Measurements from ENCODE around the gene IFT172.

Gene IFT172

DNA sequence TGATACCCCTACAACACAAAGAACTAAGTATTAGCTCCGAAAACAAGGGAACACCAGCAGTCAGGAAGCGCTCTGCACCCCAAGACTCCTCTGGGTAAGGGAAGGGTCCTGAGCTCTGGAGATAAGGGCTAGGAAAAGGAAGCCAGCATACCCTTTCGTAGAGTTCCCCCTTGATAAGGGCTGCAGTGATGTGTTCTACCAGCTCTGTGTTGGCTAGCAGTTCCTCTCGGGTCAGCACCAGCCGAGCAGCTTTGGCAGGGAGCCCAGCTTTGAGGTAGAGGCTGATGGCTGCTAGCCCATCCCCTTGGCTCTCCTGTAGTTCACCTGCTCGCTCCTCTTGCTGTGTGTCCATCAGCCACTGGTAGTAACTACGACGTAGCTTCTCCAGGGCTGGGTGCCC is 28.4 kb downstream of the IFT172 start:
- DNase-seq (ENCODE audit: low spot score) = no peak
- TF ChIP-seq, protein P1, sequence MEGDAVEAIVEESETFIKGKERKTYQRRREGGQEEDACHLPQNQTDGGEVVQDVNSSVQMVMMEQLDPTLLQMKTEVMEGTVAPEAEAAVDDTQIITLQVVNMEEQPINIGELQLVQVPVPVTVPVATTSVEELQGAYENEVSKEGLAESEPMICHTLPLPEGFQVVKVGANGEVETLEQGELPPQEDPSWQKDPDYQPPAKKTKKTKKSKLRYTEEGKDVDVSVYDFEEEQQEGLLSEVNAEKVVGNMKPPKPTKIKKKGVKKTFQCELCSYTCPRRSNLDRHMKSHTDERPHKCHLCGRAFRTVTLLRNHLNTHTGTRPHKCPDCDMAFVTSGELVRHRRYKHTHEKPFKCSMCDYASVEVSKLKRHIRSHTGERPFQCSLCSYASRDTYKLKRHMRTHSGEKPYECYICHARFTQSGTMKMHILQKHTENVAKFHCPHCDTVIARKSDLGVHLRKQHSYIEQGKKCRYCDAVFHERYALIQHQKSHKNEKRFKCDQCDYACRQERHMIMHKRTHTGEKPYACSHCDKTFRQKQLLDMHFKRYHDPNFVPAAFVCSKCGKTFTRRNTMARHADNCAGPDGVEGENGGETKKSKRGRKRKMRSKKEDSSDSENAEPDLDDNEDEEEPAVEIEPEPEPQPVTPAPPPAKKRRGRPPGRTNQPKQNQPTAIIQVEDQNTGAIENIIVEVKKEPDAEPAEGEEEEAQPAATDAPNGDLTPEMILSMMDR (IDR thresholded peaks at IDR 0.05) = no peak
- no peak overlapping the region for H3K27ac ChIP-seq
- H3K4me3 ChIP-seq = no peak overlapping the region

DNA sequence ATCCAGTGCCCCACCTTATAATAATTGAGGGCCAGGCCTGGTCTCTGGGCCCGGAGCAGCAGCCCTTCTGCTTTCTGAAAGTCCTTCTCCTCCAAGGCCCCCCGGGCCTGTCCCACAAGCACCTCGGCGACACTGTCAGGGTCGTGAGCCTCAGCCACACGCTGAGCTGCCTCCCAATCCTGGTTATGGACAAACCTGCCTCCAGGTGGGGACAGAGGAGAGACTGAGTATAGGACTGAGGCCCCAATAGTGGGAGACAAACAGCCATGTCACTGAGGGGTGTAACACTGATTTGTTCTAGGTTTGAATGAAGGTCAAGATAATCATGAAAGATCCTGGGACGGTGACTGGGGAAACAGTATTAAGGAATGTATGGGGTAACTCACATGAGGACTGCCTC is 35.6 kb downstream of the IFT172 start:
- TF ChIP-seq, protein P1 (IDR thresholded peaks at IDR 0.05) = no peak
- Histone ChIP-seq H3K4me3 (no peak overlapping the region), H3K27ac (no peak overlapping the region)
- no peak for DNase-seq (ENCODE audit: low spot score)

DNA sequence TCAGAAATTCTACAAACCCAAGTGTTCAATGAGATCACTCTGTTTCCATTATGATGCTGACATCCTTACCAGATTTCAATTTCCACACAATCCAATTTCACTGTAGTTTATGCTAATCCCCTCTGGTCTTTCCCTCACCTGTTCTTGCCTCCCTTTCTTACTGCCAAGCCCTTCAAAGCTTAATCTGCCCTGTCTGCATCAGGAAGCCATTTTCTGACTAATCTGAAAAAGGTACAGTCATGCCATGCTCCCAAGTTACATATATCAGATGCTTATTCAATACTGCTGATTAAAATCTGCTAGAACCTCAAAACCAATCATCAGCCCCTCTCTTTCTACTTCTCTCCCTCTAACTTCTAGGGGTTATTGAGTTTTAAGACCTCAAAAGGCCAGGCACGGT is 38.4 kb downstream of the IFT172 start:
- TF ChIP-seq, protein P1 (IDR thresholded peaks at IDR 0.05) = no peak

DNA sequence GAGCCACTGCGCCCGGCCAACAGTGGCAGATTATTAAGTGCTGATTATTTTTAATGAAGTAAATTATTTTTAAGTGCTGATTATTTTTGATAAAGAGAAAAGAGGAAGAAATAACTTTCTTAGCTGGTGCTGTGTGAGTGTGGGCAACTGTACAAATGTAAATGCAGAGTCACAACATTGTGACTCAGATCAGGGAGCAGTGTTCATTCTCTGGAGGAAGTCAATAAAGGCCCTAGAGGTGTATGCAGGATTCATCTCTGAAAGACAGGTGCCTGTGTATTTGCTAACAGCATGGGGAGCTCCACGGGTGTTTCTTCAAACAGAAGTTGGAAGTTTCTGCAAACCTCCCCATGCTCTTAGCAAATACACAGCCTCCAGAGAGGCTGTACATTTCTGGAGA is 41.2 kb downstream of the IFT172 start:
- H3K27ac ChIP-seq = no peak overlapping the region
- H3K4me3 ChIP-seq = no peak overlapping the region
- TF ChIP-seq, protein P1 (IDR thresholded peaks at IDR 0.05) = no peak
- no peak for DNase-seq (ENCODE audit: low spot score)

More for the DNA sequence above, 38.4 kb downstream of the IFT172 start:
- DNase-seq (ENCODE audit: low spot score) = no peak
- H3K27ac ChIP-seq = no peak overlapping the region
- no peak overlapping the region for H3K4me3 ChIP-seq

DNA sequence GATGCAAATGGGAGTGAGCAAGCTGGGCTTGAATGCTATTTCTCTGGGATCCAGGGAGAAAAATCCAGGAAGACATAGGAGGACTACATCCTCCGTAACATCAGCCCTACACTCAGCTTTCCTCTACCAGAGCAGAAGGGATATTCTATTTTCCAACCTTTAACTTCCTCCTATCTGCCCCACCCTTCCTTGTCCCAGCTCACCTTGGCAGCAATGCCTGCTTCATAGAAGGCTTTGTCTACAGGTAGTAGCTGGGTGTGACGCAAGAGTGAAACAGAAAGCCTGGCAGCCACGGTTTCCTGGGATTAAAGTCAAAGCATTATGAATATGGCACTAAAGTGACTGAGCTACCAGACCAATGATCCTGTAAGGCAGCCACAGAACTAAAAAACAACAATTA is 43.5 kb downstream of the IFT172 start:
- no peak overlapping the region for H3K27ac ChIP-seq
- TF ChIP-seq, protein P1 (IDR thresholded peaks at IDR 0.05) = no peak
- DNase-seq (ENCODE audit: low spot score) = no peak
- no peak overlapping the region for H3K4me3 ChIP-seq

DNA sequence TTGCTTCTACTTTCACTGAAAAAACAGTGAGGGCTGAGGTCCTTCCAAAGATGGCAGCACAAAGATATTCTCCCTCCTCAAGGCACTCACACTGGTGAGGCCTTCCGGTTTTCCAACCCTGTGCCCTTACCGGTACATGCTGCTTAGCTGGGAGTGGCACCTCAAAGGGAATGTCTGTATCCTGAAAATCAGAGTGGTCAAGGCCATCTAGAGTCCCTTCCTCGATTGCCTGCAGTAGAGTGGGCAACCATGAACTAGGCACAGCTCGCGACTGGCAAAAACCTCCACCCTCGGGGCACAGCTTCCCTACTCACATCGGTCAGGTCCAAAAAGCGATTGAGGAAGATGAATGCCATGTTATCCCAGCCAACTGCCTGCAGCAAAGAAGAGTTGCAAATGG is 43.9 kb downstream of the IFT172 start:
- no peak overlapping the region for H3K27ac ChIP-seq
- no peak for DNase-seq (ENCODE audit: low spot score)
- no peak overlapping the region for H3K4me3 ChIP-seq
- TF ChIP-seq, protein P1 (IDR thresholded peaks at IDR 0.05) = no peak

DNA sequence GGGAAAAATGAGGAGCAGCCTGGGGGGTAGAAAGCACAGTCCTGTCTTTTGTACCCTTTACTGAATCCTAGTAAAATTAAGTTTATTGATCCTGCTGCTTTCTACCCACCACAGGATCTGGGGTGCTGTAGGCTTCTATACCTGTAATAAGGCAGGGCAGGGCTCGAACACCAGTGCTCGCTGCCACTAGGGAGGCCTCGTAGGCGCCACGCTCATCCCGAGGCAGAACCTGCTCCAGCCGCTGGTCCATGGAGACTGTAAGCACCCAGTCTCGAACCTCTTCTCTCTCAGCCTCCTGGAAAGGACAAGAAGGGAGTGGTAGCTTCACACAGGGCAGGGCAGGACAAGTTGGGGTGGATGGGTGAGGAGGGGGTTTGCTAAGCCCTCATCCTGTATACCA is 44.4 kb downstream of the IFT172 start:
- Histone ChIP-seq H3K4me3 (no peak overlapping the region), H3K27ac (no peak overlapping the region)
- TF ChIP-seq, protein P1 (IDR thresholded peaks at IDR 0.05) = no peak
- DNase-seq (ENCODE audit: low spot score) = no peak
